Aorta (tissue), 5 donors: Measurements from ENCODE around the gene CCDC9B. TPM values are rescaled to one million over a fixed set of nuclear protein-coding genes. Genes with fewer than 3 reads are reported as not detected.
A peak's percentile ranks its signal among the peaks of the same experiment; 100 is the strongest.

ENCODE experiments used
- ATAC-seq: fragments of 200-7000 bp; cut with Tn5 transposase; one replicate; pipeline ENCODE4 v1.9.1; 2022; ENCODE audit warnings: moderate library complexity; ENCODE audit not compliant: low FRiP score
- DNase-seq, 2 donors: peaks; one replicate each; pipeline ENCODE4 v3.0.0-alpha.2; 2020
- H3K27ac ChIP-seq, 2 donors: one replicate each; pipeline ENCODE4 v1.5.1; 2013; ENCODE audit warnings: low read length in 2 of 2, mild to moderate bottlenecking in 2 of 2, moderate library complexity in 2 of 2, control low read depth in 1 of 2, inconsistent platforms in 1 of 2, low read depth in 1 of 2
- H3K27me3 ChIP-seq, 2 donors: one replicate each; pipeline ENCODE4 v1.6.1; 2013; ENCODE audit warnings: control low read depth in 1 of 2, low read length in 1 of 2, mild to moderate bottlenecking in 1 of 2, moderate library complexity in 1 of 2; ENCODE audit not compliant: insufficient read depth in 2 of 2, control insufficient read depth in 1 of 2
- H3K36me3 ChIP-seq, 2 donors: one replicate each; pipeline ENCODE4 v1.6.1; 2013; ENCODE audit warnings: control low read depth in 1 of 2, low read length in 1 of 2, mild to moderate bottlenecking in 1 of 2; ENCODE audit not compliant: insufficient read depth in 2 of 2, control insufficient read depth in 1 of 2
- H3K4me1 ChIP-seq, 2 donors: one replicate each; pipeline ENCODE4 v1.6.1; 2013; ENCODE audit warnings: low read length in 2 of 2, control low read depth in 1 of 2, mild to moderate bottlenecking in 1 of 2, moderate library complexity in 1 of 2; ENCODE audit not compliant: insufficient read depth in 2 of 2, control insufficient read depth in 1 of 2
- H3K4me3 ChIP-seq, 2 donors: one replicate each; pipeline ENCODE4 v1.5.1; 2013; ENCODE audit warnings: low read length in 2 of 2, control low read depth in 1 of 2, mild to moderate bottlenecking in 1 of 2
- H3K9me3 ChIP-seq: one replicate; pipeline ENCODE4 v1.6.1; 2013; ENCODE audit warnings: mild to moderate bottlenecking, low read length; ENCODE audit not compliant: control insufficient read depth
- WGBS, 2 donors: extraction: QIAGEN DNeasy Blood & Tissue Kit; methylation state at CpG; one replicate each; pipeline ENCODE4 v1.1.7; 2013; 5-methylcytosine and 5-hydroxymethylcytosine counted together
- intact Hi-C, 2 donors: fragments of 100-400 bp; cut with DNase I; formaldehyde crosslinking; loops; one replicate each; pipeline versions ENCODE4 v1.14.2 to v1.15.0; 2022
- polyA plus RNA-seq, 2 donors: library from polyadenylated mRNA; stranded (reverse); fragments of 200-250 nt; gene quantifications; one replicate each; pipeline ENCODE4 v1.2.3, GENCODE V29; 2013
- total RNA-seq, 2 donors: library from RNA; stranded (reverse); fragmentation: NEBNext Ultra II Directional; extraction: Animal tissue kit (Norgen Biotek cat#: 25700); gene quantifications; one replicate each; pipeline ENCODE4 v1.2.1, GENCODE V29; 2021
- donor health status: healthy with polysubstance abuse.
- donor health status: Bipolar disorder and iron deficiency.
- donor health status: DM: no; HTN: no; CAD: no.
- donor health status: DM: no; HTN: no; CAD: no.
- donor health status: DM: yes; HTN: yes; CAD: no.

Gene CCDC9B
- total and polyA plus RNA-seq, 4 donors = 16.2 to 66.6 (median 51.9) TPM

GRCh38 chr15:40367371-40367685 is 26.6 kb upstream of the CCDC9B start:
- WGBS, 2 donors = 85 to 87% methylated on average over 5 of the region's 5 CpGs
- H3K4me1 ChIP-seq = no peaks in the 10 kb centered on the region
- no peaks in the 10 kb centered on the region for H3K27me3 ChIP-seq
- DNase-seq (no peak), ATAC-seq (no peak)
- no peaks in the 10 kb centered on the region for H3K9me3 ChIP-seq
- no peak overlapping the region for H3K27ac ChIP-seq
- H3K36me3 ChIP-seq = no peaks in the 10 kb centered on the region
- no peak overlapping the region for H3K4me3 ChIP-seq
- intact Hi-C loops = loop anchor here (5.0 kb wide), 4 partner anchors 40 to 90 kb away; partner anchors contain the start of genes INAFM2 (in 1 of the 2) and IVD (in 1 of the 2)

- DNase-seq = peak; percentile 81 to 88
- ATAC-seq = peak; percentile 67
- intact Hi-C loops = loop anchor here (5.0 kb wide), 4 partner anchors 41 to 89 kb away; partner anchors contain the start of genes INAFM2 (in 1 of the 2) and IVD (in 1 of the 2)
- H3K9me3 ChIP-seq = no peaks in the 10 kb centered on the region
- H3K4me3 ChIP-seq = no peak overlapping the region
- no peak overlapping the region for H3K27ac ChIP-seq
- WGBS, 2 donors = 26 to 28% methylated on average over 14 of the region's 14 CpGs
- H3K36me3 ChIP-seq = no peaks in the 10 kb centered on the region
- no peaks in the 10 kb centered on the region for H3K27me3 ChIP-seq
- no peaks in the 10 kb centered on the region for H3K4me1 ChIP-seq
Observed at GRCh38 chr15:40366457-40367370, 26.0 kb upstream of the CCDC9B start.

GRCh38 chr15:40365624-40366456 is 25.1 kb upstream of the CCDC9B start:
- DNase-seq (no peak), ATAC-seq (no peak)
- Histone ChIP-seq H3K27me3 (no peaks in the 10 kb centered on the region), H3K9me3 (no peaks in the 10 kb centered on the region), H3K4me1 (no peaks in the 10 kb centered on the region), H3K4me3 (no peak overlapping the region), H3K36me3 (no peaks in the 10 kb centered on the region), H3K27ac (no peak overlapping the region)
- 58 to 64% methylated on average over 11 of the region's 11 CpGs for WGBS, 2 donors
- intact Hi-C loops = loop anchor here (5.0 kb wide), 4 partner anchors 41 to 89 kb away; partner anchors contain the start of genes INAFM2 (in 1 of the 2) and IVD (in 1 of the 2)

GRCh38 chr15:40365016-40365415 is 24.3 kb upstream of the CCDC9B start:
- Histone ChIP-seq H3K9me3 (no peaks in the 10 kb centered on the region), H3K27ac (no peak overlapping the region), H3K36me3 (no peaks in the 10 kb centered on the region), H3K4me1 (no peaks in the 10 kb centered on the region), H3K27me3 (no peaks in the 10 kb centered on the region), H3K4me3 (no peak overlapping the region)
- no peak for ATAC-seq
- no peak for DNase-seq
- WGBS, 2 donors = 54 to 62% methylated on average over 5 of the region's 5 CpGs
- intact Hi-C loops = loop anchor here (5.0 kb wide), 4 partner anchors 42 to 88 kb away; partner anchors contain the start of genes INAFM2 (in 1 of the 2) and IVD (in 1 of the 2)

- H3K9me3 ChIP-seq = no peaks in the 10 kb centered on the region
- H3K27me3 ChIP-seq = no peaks in the 10 kb centered on the region
- H3K36me3 ChIP-seq = no peaks in the 10 kb centered on the region
- no peak overlapping the region for H3K27ac ChIP-seq
- ATAC-seq (no peak), DNase-seq (no peak)
- no peak overlapping the region for H3K4me3 ChIP-seq
- WGBS, 2 donors = 88% methylated on average over 6 of the region's 6 CpGs
- intact Hi-C loops = no loop called here
- no peaks in the 10 kb centered on the region for H3K4me1 ChIP-seq
Observed at GRCh38 chr15:40364251-40364650, 23.5 kb upstream of the CCDC9B start.

- 88 to 94% methylated on average over 8 of the region's 8 CpGs for WGBS, 2 donors
- no peaks in the 10 kb centered on the region for H3K27me3 ChIP-seq
Observed at GRCh38 chr15:40363611-40364010, 22.9 kb upstream of the CCDC9B start.

GRCh38 chr15:40361640-40362039 is 20.9 kb upstream of the CCDC9B start:
- Histone ChIP-seq H3K4me1 (no peaks in the 10 kb centered on the region), H3K36me3 (no peaks in the 10 kb centered on the region), H3K27me3 (no peaks in the 10 kb centered on the region), H3K9me3 (no peaks in the 10 kb centered on the region), H3K4me3 (no peak overlapping the region), H3K27ac (no peak overlapping the region)
- intact Hi-C loops = no loop called here
- 84 to 86% methylated on average over 2 of the region's 2 CpGs for WGBS, 2 donors
- no peak for ATAC-seq
- no peak for DNase-seq

More at GRCh38 chr15:40363611-40364010, 22.9 kb upstream of the CCDC9B start:
- ATAC-seq (no peak), DNase-seq (no peak)
- no peaks in the 10 kb centered on the region for H3K9me3 ChIP-seq
- H3K4me1 ChIP-seq = no peaks in the 10 kb centered on the region
- H3K27ac ChIP-seq = no peak overlapping the region
- H3K36me3 ChIP-seq = no peaks in the 10 kb centered on the region
- H3K4me3 ChIP-seq = no peak overlapping the region
- intact Hi-C loops = no loop called here

- Histone ChIP-seq H3K9me3 (no peaks in the 10 kb centered on the region), H3K27me3 (no peaks in the 10 kb centered on the region), H3K27ac (no peak overlapping the region), H3K36me3 (no peaks in the 10 kb centered on the region), H3K4me3 (no peak overlapping the region), H3K4me1 (no peaks in the 10 kb centered on the region)
- WGBS, 2 donors = 95 to 97% methylated on average over 4 of the region's 4 CpGs
- no peak for DNase-seq
- ATAC-seq = no peak
- intact Hi-C loops = no loop called here
Observed at GRCh38 chr15:40360015-40360414, 19.3 kb upstream of the CCDC9B start.
